GM20000 (cell line): ENCODE results near the gene AMN.

Experiments used
- DNase-seq: peaks from one replicate; pipeline ENCODE4 v3.0.0; 2012; ENCODE audit warnings: low spot score
- CTCF ChIP-seq: IDR thresholded peaks from 2 replicates; pipeline ENCODE4 v1.5.1; 2012; ENCODE audit warnings: mild to moderate bottlenecking, control low read depth; ENCODE audit errors: extremely low read depth, missing control alignments

AMN gene

DNA sequence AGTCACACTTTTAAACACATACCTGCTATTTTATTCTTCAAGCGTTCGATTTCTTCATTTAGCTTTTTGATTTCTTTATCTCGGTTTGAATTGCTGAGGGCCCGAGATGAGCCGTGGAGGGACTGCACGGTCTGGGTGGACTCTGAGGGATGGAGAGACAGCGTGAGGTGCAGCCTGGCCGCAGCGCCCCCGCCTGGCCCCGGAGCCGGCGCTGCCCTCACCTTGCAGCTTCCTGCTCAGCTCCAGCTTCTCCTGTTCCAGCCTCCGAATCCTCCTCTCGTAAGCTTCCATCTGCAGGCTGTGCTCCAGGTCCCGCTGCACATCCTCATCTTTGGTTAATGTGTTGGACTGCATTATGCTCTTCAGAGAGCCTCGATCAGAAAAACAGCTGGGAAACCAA is 53.2 kb downstream of the AMN start:
- no peak for DNase-seq
- no peak for TF ChIP-seq CTCF

- no peak for TF ChIP-seq CTCF
Observed at GRCh38 chr14:102977475-102977874, 55.0 kb downstream of the AMN start.

DNA sequence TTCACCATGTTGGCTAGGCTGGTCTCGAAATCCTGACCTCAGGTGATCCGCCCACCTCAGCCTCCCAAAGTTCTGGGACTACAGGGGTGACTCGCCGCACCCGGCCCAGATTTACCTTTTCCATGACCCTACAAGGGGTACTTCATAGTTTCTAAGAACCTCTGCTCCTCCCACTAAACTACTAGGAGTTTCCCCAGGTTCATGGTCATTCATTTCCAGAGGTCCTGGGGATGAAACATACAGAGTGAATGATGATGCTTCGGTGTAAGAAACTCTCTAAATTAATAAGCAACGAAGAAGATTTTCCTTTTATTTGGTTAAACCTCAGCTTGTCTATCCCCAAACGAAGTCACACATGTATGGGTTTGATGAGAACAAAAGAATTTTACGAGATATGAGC is 56.9 kb downstream of the AMN start:
- DNase-seq = no peak
- TF ChIP-seq CTCF = no peak

More at GRCh38 chr14:102977475-102977874, 55.0 kb downstream of the AMN start:
- DNase-seq = no peak

- no peak for DNase-seq
- TF ChIP-seq CTCF = no peak
Observed at GRCh38 chr14:102980409-102980810, 57.9 kb downstream of the AMN start.
